Ishikawa (cell line): Measurements from ENCODE around the gene IL12A.

ENCODE experiments used
- CEBPB ChIP-seq: IDR thresholded peaks from 2 replicates; pipeline ENCODE4 v1.6.1; 2012
- CREB1 ChIP-seq: IDR thresholded peaks from 2 replicates; pipeline ENCODE4 v1.6.1; 2012; ENCODE audit warnings: low read depth
- EP300 ChIP-seq: IDR thresholded peaks from 2 replicates; pipeline ENCODE4 v1.6.1; 2012; ENCODE audit warnings: borderline replicate concordance
- FOXM1 ChIP-seq: IDR thresholded peaks from 2 replicates; pipeline ENCODE4 v1.6.1; 2012; ENCODE audit warnings: low read depth, borderline replicate concordance
- MAX ChIP-seq: IDR thresholded peaks from 2 replicates; pipeline ENCODE4 v1.6.1; 2012
- RAD21 ChIP-seq: IDR thresholded peaks from 2 replicates; pipeline ENCODE4 v1.6.1; 2012; ENCODE audit warnings: low read depth
- TCF12 ChIP-seq: IDR thresholded peaks from 2 replicates; pipeline ENCODE4 v1.6.1; 2012; ENCODE audit warnings: low read depth
- TEAD4 ChIP-seq: IDR thresholded peaks from 2 replicates; pipeline ENCODE4 v1.6.1; 2012
- USF1 ChIP-seq: IDR thresholded peaks from 2 replicates; pipeline ENCODE4 v1.6.1; 2012
- YY1 ChIP-seq: IDR thresholded peaks from 2 replicates; pipeline ENCODE4 v1.6.1; 2012; ENCODE audit warnings: low read depth
- ZBTB7A ChIP-seq: IDR thresholded peaks from 2 replicates; pipeline ENCODE4 v1.6.1; 2012; ENCODE audit warnings: low read depth

GRCh38 chr3:160003520-160004128, 15.0 kb downstream of the IL12A start:
- TF ChIP-seq YY1: no peak
- no peak for TF ChIP-seq MAX
- no peak for TF ChIP-seq TEAD4
- no peak for TF ChIP-seq ZBTB7A
- no peak for TF ChIP-seq FOXM1
- no peak for TF ChIP-seq TCF12
- no peak for TF ChIP-seq USF1
- TF ChIP-seq CREB1: no peak
- TF ChIP-seq EP300: no peak
- TF ChIP-seq CEBPB: no peak
- peak; percentile 79 for TF ChIP-seq RAD21
